ENCODE results near the gene NSG1.

GRCh38 chr4:4388836-4389575 lies 2.1 kb downstream of the NSG1 start:
- TF ChIP-seq TAF1 (IDR thresholded peaks at IDR 0.05; ENCODE audit: low read depth, low read length) = no peak
- no peak for TF ChIP-seq POLR2A (IDR thresholded peaks at IDR 0.05; ENCODE audit: low read depth, low read length)
- no peak for TF ChIP-seq SPI1 (IDR thresholded peaks at IDR 0.05; ENCODE audit: low read depth, low read length)
- no peak for TF ChIP-seq POLR2AphosphoS5 (IDR thresholded peaks at IDR 0.05; ENCODE audit: low read depth, low read length)
- TF ChIP-seq POU2F2 (IDR thresholded peaks at IDR 0.05; ENCODE audit: low read depth, low read length) = no peak
- TF ChIP-seq PAX5 (IDR thresholded peaks at IDR 0.05; ENCODE audit: insufficient read depth, low read length, severe bottlenecking) = no peak

All from GM12891 (cell line).